GM23248 (cell line): ENCODE measurements around the gene TP63. TPM values are rescaled to one million over a fixed set of nuclear protein-coding genes. Genes with fewer than 3 reads are reported as not detected.

Source experiments
- DNase-seq: peaks from one replicate; pipeline ENCODE4 v3.0.0-alpha.2; 2015
- H2AFZ ChIP-seq: fragments of 200-600 bp; sonication (generic); 2 replicates; pipeline ENCODE4 v1.6.1; 2016; ENCODE audit warnings: antibody characterized with exemption
- H3F3A ChIP-seq: fragments of 200-600 bp; sonication (generic); 2 replicates; pipeline ENCODE4 v1.6.1; 2016; ENCODE audit warnings: mild to moderate bottlenecking, antibody characterized with exemption, mixed run types; ENCODE audit not compliant: insufficient read depth
- H3K27ac ChIP-seq: fragments of 200-600 bp; sonication (generic); 2 replicates; pipeline ENCODE4 v1.5.1; 2016; ENCODE audit warnings: mild to moderate bottlenecking
- H3K27me3 ChIP-seq: fragments of 200-600 bp; sonication (generic); replicated peaks from 2 replicates; pipeline ENCODE4 v1.6.1; 2016; ENCODE audit warnings: mild to moderate bottlenecking; ENCODE audit not compliant: insufficient read depth
- H3K36me3 ChIP-seq: fragments of 200-600 bp; sonication (generic); 2 replicates; pipeline ENCODE4 v1.6.1; 2016; ENCODE audit warnings: low read depth, mild to moderate bottlenecking
- H3K4me1 ChIP-seq: fragments of 200-600 bp; sonication (generic); 2 replicates; pipeline ENCODE4 v1.6.1; 2016; ENCODE audit warnings: mild to moderate bottlenecking; ENCODE audit not compliant: insufficient read depth
- H3K4me2 ChIP-seq: fragments of 200-600 bp; sonication (generic); one replicate; pipeline ENCODE4 v1.6.1; 2016; ENCODE audit warnings: mild to moderate bottlenecking; ENCODE audit not compliant: unreplicated experiment
- H3K4me3 ChIP-seq: fragments of 200-600 bp; sonication (generic); 2 replicates; pipeline ENCODE4 v1.5.1; 2016; ENCODE audit warnings: mild to moderate bottlenecking
- H3K79me2 ChIP-seq: fragments of 200-600 bp; sonication (generic); 2 replicates; pipeline ENCODE4 v1.6.1; 2016; ENCODE audit warnings: mild to moderate bottlenecking; ENCODE audit not compliant: insufficient read depth
- H3K9ac ChIP-seq: fragments of 200-600 bp; sonication (generic); 2 replicates; pipeline ENCODE4 v1.6.1; 2016; ENCODE audit warnings: mild to moderate bottlenecking
- H3K9me2 ChIP-seq: fragments of 200-600 bp; sonication (generic); 2 replicates; pipeline ENCODE4 v1.6.1; 2016; ENCODE audit warnings: mixed run types, mild to moderate bottlenecking, moderate library complexity; ENCODE audit not compliant: insufficient read depth
- H3K9me3 ChIP-seq: fragments of 200-600 bp; sonication (generic); one replicate; pipeline ENCODE4 v1.6.1; 2017; ENCODE audit warnings: low read depth
- H4K20me1 ChIP-seq: fragments of 200-600 bp; sonication (generic); 2 replicates; pipeline ENCODE4 v1.6.0; 2016; ENCODE audit not compliant: insufficient read depth
- EZH2 ChIP-seq: fragments of 200-600 bp; sonication (generic); IDR thresholded peaks from 2 replicates; pipeline ENCODE4 v1.6.1; 2018; ENCODE audit warnings: antibody characterized with exemption, mild to moderate bottlenecking; ENCODE audit not compliant: insufficient read depth, poor library complexity, severe bottlenecking
- EZH2phosphoT487 ChIP-seq: fragments of 200-600 bp; sonication (generic); IDR thresholded peaks from 2 replicates; pipeline ENCODE4 v1.6.1; 2018; ENCODE audit warnings: antibody characterized with exemption, moderate library complexity, mild to moderate bottlenecking, low read depth; ENCODE audit not compliant: insufficient read depth
- whole genome bisulfite sequencing, 2 experiments: methylation state at CpG; one replicate each; pipeline ENCODE4 v1.1.6; 2015 to 2017; ENCODE audit warnings: low lambda C conversion rate in 2 of 2, low coverage in 1 of 2; ENCODE audit errors: missing lambda C conversion rate in 2 of 2; 5-methylcytosine and 5-hydroxymethylcytosine counted together
- in situ Hi-C: fragments of 300-500 bp; cut with MboI; formaldehyde crosslinking; loops from 2 replicates; pipeline ENCODE4 v1.15.0; 2020
- polyA plus RNA-seq: library from polyadenylated mRNA; unstranded; fragments of >200 nt; fragmentation: Nextera tagmentation; extraction: Ambion mirVana; gene quantifications from 2 replicates; pipeline ENCODE4 v1.2.1, GENCODE V29; 2016
- total RNA-seq: library from RNA; depleted of rRNA; stranded (reverse); fragments of >200 nt; shearing (Covaris generic); gene quantifications from 2 replicates; pipeline ENCODE4 v1.2.3, GENCODE V29; 2014

TP63 gene
- total and polyA plus RNA-seq, 2 experiments from 2014 or later: not detected

DNA sequence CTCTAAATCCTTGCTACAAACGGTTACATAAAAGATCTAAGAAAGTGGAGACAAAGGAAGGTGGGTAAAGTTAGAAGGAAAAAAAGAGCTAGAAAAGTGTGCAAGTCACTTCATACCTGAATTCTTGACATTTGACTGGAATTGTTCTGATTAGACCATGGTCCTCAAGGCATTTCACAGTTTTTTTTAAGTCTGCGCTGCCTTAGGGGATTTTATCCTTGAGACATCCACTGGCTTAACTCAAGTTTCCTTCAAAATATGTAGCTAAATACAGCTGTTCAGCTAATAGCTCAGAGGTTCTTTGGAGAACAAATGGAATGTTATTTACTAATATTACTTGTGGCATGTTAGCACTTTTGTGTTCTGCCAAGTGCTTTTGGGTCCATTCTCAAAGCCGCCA lies 236.9 kb downstream of the TP63 start:
- Histone ChIP-seq H3F3A (no peaks in the 10 kb centered on the region), H2AFZ (no peak overlapping the region), H3K4me3 (no peak overlapping the region), H3K79me2 (no peaks in the 10 kb centered on the region), H3K4me2 (no peak overlapping the region), H3K27ac (no peak overlapping the region), H3K4me1 (no peaks in the 10 kb centered on the region), H3K9me2 (no peaks in the 10 kb centered on the region), H3K27me3 (no peaks in the 10 kb centered on the region), H4K20me1 (no peaks in the 10 kb centered on the region), H3K9me3 (no peaks in the 10 kb centered on the region), H3K9ac (no peak overlapping the region), H3K36me3 (no peaks in the 10 kb centered on the region)
- no peak for DNase-seq
- WGBS, 2 experiments: 95 to 100% methylated on average over 3 of the region's 3 CpGs
- in situ Hi-C loops: no loop called here
- TF ChIP-seq EZH2: no peak
- TF ChIP-seq EZH2phosphoT487: no peak

DNA sequence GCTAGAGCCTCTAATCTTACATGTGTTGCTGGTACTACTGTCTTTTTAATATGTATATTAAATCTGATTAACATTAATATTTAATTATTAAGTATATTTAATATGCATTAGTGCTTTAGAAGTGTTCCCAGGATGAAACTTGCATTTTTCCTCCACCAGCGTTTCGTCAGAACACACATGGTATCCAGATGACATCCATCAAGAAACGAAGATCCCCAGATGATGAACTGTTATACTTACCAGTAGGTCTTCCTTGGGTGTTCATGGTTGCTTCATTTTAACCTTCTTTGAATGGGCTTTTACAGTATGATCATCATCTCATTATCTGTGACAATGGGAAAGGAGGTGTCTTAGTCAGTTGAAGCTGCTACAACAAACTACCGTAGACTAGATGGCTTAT lies 238.0 kb downstream of the TP63 start:
- 59 to 60% methylated on average over 4 of the region's 4 CpGs for WGBS, 2 experiments
- H3K4me3 ChIP-seq: no peak overlapping the region
- no peak overlapping the region for H3K9ac ChIP-seq
- TF ChIP-seq EZH2 (no peak), EZH2phosphoT487 (no peak)
- H3K4me2 ChIP-seq: no peak overlapping the region
- in situ Hi-C loops: no loop called here
- H3K79me2 ChIP-seq: no peaks in the 10 kb centered on the region
- no peaks in the 10 kb centered on the region for H4K20me1 ChIP-seq
- H3K27me3 ChIP-seq: no peaks in the 10 kb centered on the region
- no peaks in the 10 kb centered on the region for H3F3A ChIP-seq
- H3K36me3 ChIP-seq: no peaks in the 10 kb centered on the region
- H3K27ac ChIP-seq: no peak overlapping the region
- no peaks in the 10 kb centered on the region for H3K9me3 ChIP-seq
- no peak overlapping the region for H2AFZ ChIP-seq
- DNase-seq: no peak
- H3K9me2 ChIP-seq: no peaks in the 10 kb centered on the region
- no peaks in the 10 kb centered on the region for H3K4me1 ChIP-seq

DNA sequence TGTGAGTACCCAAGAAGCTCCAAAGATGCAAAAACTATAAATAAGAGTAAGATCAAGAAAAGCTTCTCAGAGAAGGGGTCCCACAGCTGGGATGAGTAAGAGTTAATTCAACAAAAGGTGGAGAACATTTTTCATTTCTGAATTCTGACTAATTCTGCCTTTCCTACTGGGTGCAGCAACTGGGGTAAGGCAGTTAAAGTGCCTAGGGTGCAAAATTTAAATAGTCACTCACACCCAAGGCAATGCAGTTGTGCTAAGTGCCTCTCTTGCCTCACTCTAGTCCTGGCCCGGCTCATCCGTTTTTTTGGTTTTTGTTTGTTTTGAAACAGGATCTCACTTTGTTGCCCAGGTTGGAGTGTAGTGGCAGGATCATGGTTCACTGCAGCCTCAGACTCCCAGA lies 240.2 kb downstream of the TP63 start:
- H3K4me3 ChIP-seq: no peak overlapping the region
- no peaks in the 10 kb centered on the region for H3K9me2 ChIP-seq
- no peaks in the 10 kb centered on the region for H3K9me3 ChIP-seq
- H3K9ac ChIP-seq: no peak overlapping the region
- H4K20me1 ChIP-seq: no peaks in the 10 kb centered on the region
- no peak overlapping the region for H2AFZ ChIP-seq
- no peaks in the 10 kb centered on the region for H3K36me3 ChIP-seq
- no peaks in the 10 kb centered on the region for H3K4me1 ChIP-seq
- no peaks in the 10 kb centered on the region for H3F3A ChIP-seq
- no peak for TF ChIP-seq EZH2
- TF ChIP-seq EZH2phosphoT487: no peak
- no peak overlapping the region for H3K4me2 ChIP-seq
- H3K79me2 ChIP-seq: no peaks in the 10 kb centered on the region
- in situ Hi-C loops: no loop called here
- 78 to 82% methylated on average over 2 of the region's 2 CpGs for WGBS, 2 experiments
- DNase-seq: no peak
- no peak overlapping the region for H3K27ac ChIP-seq
- H3K27me3 ChIP-seq: no peaks in the 10 kb centered on the region

DNA sequence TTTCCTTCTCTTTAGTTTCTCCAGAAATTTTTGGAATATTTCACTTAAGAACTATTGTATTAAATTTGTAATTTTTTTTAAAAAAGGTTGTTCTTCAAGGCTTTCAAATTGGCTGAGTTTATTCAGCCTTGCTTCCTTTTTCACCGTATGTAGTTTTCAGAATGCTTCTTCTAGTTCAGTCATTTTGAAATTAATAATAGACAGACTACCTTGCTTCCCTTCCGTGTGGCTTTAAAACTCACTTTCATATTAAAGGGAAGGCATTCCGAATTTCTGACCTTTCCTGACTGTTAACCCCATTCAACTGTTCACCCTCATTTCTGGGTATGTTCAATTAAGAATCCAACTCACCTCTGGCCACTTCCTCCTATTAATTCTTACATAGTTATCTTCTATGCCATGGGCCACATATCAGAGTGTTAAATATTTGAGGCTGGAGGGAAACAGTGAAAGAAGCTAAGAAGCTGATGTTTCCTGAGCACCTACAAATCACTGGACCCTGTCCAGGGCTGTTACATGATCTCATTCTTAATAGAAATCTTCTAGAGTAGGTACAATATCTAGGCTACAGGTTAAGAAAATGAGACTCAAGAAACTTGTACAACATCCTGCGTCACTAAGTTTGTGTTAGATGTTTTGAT lies 252.0 kb downstream of the TP63 start:
- DNase-seq: no peak
- Histone ChIP-seq H3K27ac (no peak overlapping the region), H3K4me2 (no peak overlapping the region), H3K36me3 (no peaks in the 10 kb centered on the region), H3K9me2 (no peaks in the 10 kb centered on the region; the same call in 1 of the 2 replicates), H3K9me3 (no peaks in the 10 kb centered on the region), H4K20me1 (no peaks in the 10 kb centered on the region; the same call in 1 of the 2 replicates), H3K4me3 (no peak overlapping the region), H3K4me1 (no peaks in the 10 kb centered on the region), H2AFZ (no peak overlapping the region), H3K27me3 (no peaks in the 10 kb centered on the region), H3K79me2 (no peaks in the 10 kb centered on the region), H3K9ac (no peak overlapping the region), H3F3A (no peaks in the 10 kb centered on the region)
- 73 to 76% methylated on average over 4 of the region's 4 CpGs for WGBS, 2 experiments
- TF ChIP-seq EZH2phosphoT487: no peak
- no peak for TF ChIP-seq EZH2
- in situ Hi-C loops: no loop called here
